CD14-positive monocyte (primary cell): ENCODE data around the gene FOXQ1. TPM values are rescaled to one million over a fixed set of nuclear protein-coding genes. Genes with fewer than 3 reads are reported as not detected.

ENCODE experiments used
- DNase-seq, 3 donors: peaks; one replicate each; pipeline ENCODE4 v3.0.0-alpha.2; 2011 to 2022
- H2AFZ ChIP-seq: 2 replicates; pipeline ENCODE4 v1.6.0; 2012; ENCODE audit warnings: mild to moderate bottlenecking, low read depth, low read length, inconsistent platforms; ENCODE audit not compliant: insufficient read depth, poor library complexity, severe bottlenecking
- H3K27ac ChIP-seq, 2 donors: 1 replicate in 1 of 2; 2 replicates in 1 of 2; pipeline ENCODE4 v1.5.1; 2012 to 2013; ENCODE audit warnings: low read length in 2 of 2, control low read depth in 1 of 2, inconsistent platforms in 1 of 2, low read depth in 1 of 2, mild to moderate bottlenecking in 1 of 2
- H3K27me3 ChIP-seq, 2 donors: one replicate each; pipeline versions ENCODE4 v1.6.0 to v1.6.1; 2011 to 2013; ENCODE audit warnings: low read length in 2 of 2; ENCODE audit not compliant: control insufficient read depth in 2 of 2, insufficient read depth in 2 of 2
- H3K36me3 ChIP-seq, 2 donors: replicated peaks in 1 of 2; 1 replicate in 1 of 2; 2 replicates in 1 of 2; pipeline versions ENCODE4 v1.5.1 to v1.6.1; 2012 to 2013; ENCODE audit warnings: low read length in 2 of 2, control low read depth in 1 of 2, inconsistent platforms in 1 of 2, mild to moderate bottlenecking in 1 of 2; ENCODE audit not compliant: insufficient read depth in 2 of 2, control insufficient read depth in 1 of 2
- H3K4me1 ChIP-seq, 2 donors: 1 replicate in 1 of 2; 2 replicates in 1 of 2; pipeline versions ENCODE4 v1.5.1 to v1.6.1; 2012 to 2013; ENCODE audit warnings: low read length in 2 of 2, control low read depth in 1 of 2, inconsistent platforms in 1 of 2, mild to moderate bottlenecking in 1 of 2, moderate library complexity in 1 of 2; ENCODE audit not compliant: insufficient read depth in 2 of 2, control insufficient read depth in 1 of 2
- H3K4me2 ChIP-seq: replicated peaks from 2 replicates; pipeline ENCODE3; 2012; ENCODE audit warnings: low read length, moderate library complexity, mild to moderate bottlenecking; ENCODE audit not compliant: poor library complexity, severe bottlenecking; ENCODE audit errors: extremely low read depth
- H3K4me3 ChIP-seq, 3 experiments: fragments of 200-600 bp in 1 of 3; sonication (generic) in 1 of 3; replicated peaks in 1 of 3; 1 replicate in 2 of 3; 2 replicates in 1 of 3; pipeline ENCODE4 v1.5.1; 2011 to 2013; ENCODE audit warnings: low read length in 3 of 3, mild to moderate bottlenecking in 3 of 3, control low read depth in 2 of 3, low read depth in 2 of 3, inconsistent platforms in 1 of 3, moderate library complexity in 1 of 3
- H3K79me2 ChIP-seq: 2 replicates; pipeline ENCODE4 v1.6.0; 2012; ENCODE audit warnings: mild to moderate bottlenecking, control low read depth, inconsistent platforms, low read length, moderate library complexity; ENCODE audit not compliant: insufficient read depth
- H3K9ac ChIP-seq: 2 replicates; pipeline ENCODE4 v1.6.0; 2017; ENCODE audit warnings: low read length, mild to moderate bottlenecking; ENCODE audit not compliant: insufficient read depth, poor library complexity, severe bottlenecking
- H3K9me3 ChIP-seq, 2 donors: replicated peaks in 1 of 2; 1 replicate in 1 of 2; 2 replicates in 1 of 2; pipeline versions ENCODE4 v1.5.1 to v1.6.1; 2012 to 2013; ENCODE audit warnings: low read length in 2 of 2, control low read depth in 1 of 2; ENCODE audit not compliant: control insufficient read depth in 1 of 2, insufficient read depth in 1 of 2
- H4K20me1 ChIP-seq: 2 replicates; pipeline ENCODE4 v1.6.0; 2012; ENCODE audit warnings: mild to moderate bottlenecking, low read length, control low read depth, moderate library complexity; ENCODE audit not compliant: insufficient read depth
- H3K27ac Mint-ChIP-seq, 7 donors: one replicate each; pipeline ENCODE4 v1.8.0; 2020; ENCODE audit warnings: mild to moderate bottlenecking in 7 of 7, mixed read lengths in 7 of 7, moderate library complexity in 6 of 7, inconsistent platforms in 2 of 7
- H3K27me3 Mint-ChIP-seq, 3 donors: one replicate each; pipeline ENCODE4 v1.8.0; 2021 to 2022; ENCODE audit warnings: low read depth in 3 of 3, mild to moderate bottlenecking in 3 of 3, mixed read lengths in 3 of 3, moderate library complexity in 3 of 3, inconsistent platforms in 1 of 3
- H3K36me3 Mint-ChIP-seq, 2 donors: one replicate each; pipeline ENCODE4 v1.8.0; 2020; ENCODE audit warnings: mixed read lengths in 2 of 2, inconsistent platforms in 1 of 2, mild to moderate bottlenecking in 1 of 2
- H3K4me1 Mint-ChIP-seq: one replicate; pipeline ENCODE4 v1.8.0; 2020; ENCODE audit warnings: mild to moderate bottlenecking, mixed read lengths
- H3K4me3 Mint-ChIP-seq, 2 donors: one replicate each; pipeline ENCODE4 v1.8.0; 2020; ENCODE audit warnings: mild to moderate bottlenecking in 2 of 2, mixed read lengths in 2 of 2, moderate library complexity in 1 of 2
- H3K9me3 Mint-ChIP-seq, 7 donors: one replicate each; pipeline ENCODE4 v1.8.0; 2020 to 2022; ENCODE audit warnings: mixed read lengths in 7 of 7, mild to moderate bottlenecking in 6 of 7, moderate library complexity in 6 of 7, inconsistent platforms in 2 of 7
- CTCF ChIP-seq: fragments of 200-600 bp; IDR thresholded peaks from one replicate; pipeline ENCODE4 v1.8.0; 2022; ENCODE audit warnings: antibody characterized with exemption, mild to moderate bottlenecking
- WGBS: methylation state at CpG from one replicate; pipeline ENCODE4 v1.1.5; 2013; ENCODE audit warnings: missing lambda C conversion rate; ENCODE audit not compliant: insufficient coverage; 5-methylcytosine and 5-hydroxymethylcytosine counted together
- intact Hi-C, 2 donors: fragments of 100-400 bp; cut with micrococcal nuclease; formaldehyde crosslinking; loops; one replicate each; pipeline versions ENCODE4 v1.15.0 to v1.15.1; 2023
- polyA plus RNA-seq, 3 donors: library from polyadenylated mRNA; depleted of rRNA in 1 of 3; unstranded in 2 of 3; stranded (reverse) in 1 of 3; fragments of 300-500 nt in 2 of 3; fragments of >200 nt in 1 of 3; fragmentation: Illumina TruSeq in 2 of 3; gene quantifications; 1 replicate in 2 of 3; 2 replicates in 1 of 3; pipeline ENCODE4 v1.2.3, GENCODE V29; 2012 to 2021

FOXQ1 gene
- polyA plus RNA-seq, 3 donors: 0.11 TPM; not detected in 2

GRCh38 chr6:1296542-1296941, 15.4 kb upstream of the FOXQ1 start:
- no peak for DNase-seq
- peaks cover 30 to 54% (median 32%) of the 10 kb centered on the region in 3 donors for H3K27me3 Mint-ChIP-seq

GRCh38 chr6:1297746-1298145, 14.2 kb upstream of the FOXQ1 start:
- Mint-ChIP-seq H3K36me3 (no peaks in the 10 kb centered on the region), H3K4me3 (peak overlapping the region in 1 of 2 donors; percentile 13), H3K27me3 (peaks cover 31 to 54% (median 32%) of the 10 kb centered on the region in 3 donors), H3K27ac (no peak overlapping the region), H3K4me1 (no peaks in the 10 kb centered on the region), H3K9me3 (peaks cover 0 to 13% (median 4%) of the 10 kb centered on the region in 7 donors)
- Histone ChIP-seq H3K79me2 (no peaks in the 10 kb centered on the region), H4K20me1 (no peaks in the 10 kb centered on the region), H3K27me3 (peaks cover 64 to 74% of the 10 kb centered on the region in 2 donors), H3K9ac (no peak overlapping the region), H3K9me3 (no peaks in the 10 kb centered on the region), H3K27ac (no peak overlapping the region), H2AFZ (no peak overlapping the region), H3K4me1 (no peaks in the 10 kb centered on the region), H3K36me3 (no peaks in the 10 kb centered on the region), H3K4me2 (no peak overlapping the region), H3K4me3 (no peak overlapping the region)
- no peak for TF ChIP-seq CTCF
- intact Hi-C loops: no loop called here
- no peak for DNase-seq
- WGBS: 77% methylated on average over 2 of the region's 4 CpGs

More at GRCh38 chr6:1296542-1296941, 15.4 kb upstream of the FOXQ1 start:
- TF ChIP-seq CTCF: no peak
- no peak overlapping the region for H3K4me3 ChIP-seq
- no peaks in the 10 kb centered on the region for H3K4me1 ChIP-seq
- H3K4me1 Mint-ChIP-seq: no peaks in the 10 kb centered on the region
- no peak overlapping the region for H3K27ac Mint-ChIP-seq
- no peaks in the 10 kb centered on the region for H3K36me3 Mint-ChIP-seq
- H3K4me3 Mint-ChIP-seq: no peak overlapping the region
- intact Hi-C loops: no loop called here
- H3K9me3 ChIP-seq: no peaks in the 10 kb centered on the region
- WGBS: 81% methylated on average over 2 of the region's 4 CpGs
- H3K27me3 ChIP-seq: peaks cover 61 to 66% of the 10 kb centered on the region in 2 donors
- peaks cover 0 to 11% (median 3%) of the 10 kb centered on the region in 7 donors for H3K9me3 Mint-ChIP-seq
- H3K4me2 ChIP-seq: no peak overlapping the region
- H3K27ac ChIP-seq: no peak overlapping the region
- H3K9ac ChIP-seq: no peak overlapping the region
- H3K79me2 ChIP-seq: no peaks in the 10 kb centered on the region
- H3K36me3 ChIP-seq: no peaks in the 10 kb centered on the region
- no peaks in the 10 kb centered on the region for H4K20me1 ChIP-seq
- no peak overlapping the region for H2AFZ ChIP-seq
